HepG2 (cell line): ENCODE results near the gene TCAIM. TPM values are rescaled to one million over a fixed set of nuclear protein-coding genes. Genes with fewer than 3 reads are reported as not detected.

Experiments used
- ADNP ChIP-seq: sonication (generic); formaldehyde crosslinking; IDR thresholded peaks from 2 replicates; pipeline ENCODE4 v1.4.0; 2020; ENCODE audit warnings: missing genetic modification reagents
- CC2D1A ChIP-seq: sonication (generic); formaldehyde crosslinking; IDR thresholded peaks from 2 replicates; pipeline ENCODE4 v1.8.1; 2023; ENCODE audit warnings: mild to moderate bottlenecking, missing genetic modification reagents
- CENPX ChIP-seq: sonication (generic); formaldehyde crosslinking; IDR thresholded peaks from 2 replicates; pipeline ENCODE4 v1.9.0; 2021; ENCODE audit warnings: mild to moderate bottlenecking, missing genetic modification reagents, moderate library complexity
- FOXA3 ChIP-seq: IDR thresholded peaks from 2 replicates; pipeline ENCODE4 v1.6.1; 2016; ENCODE audit warnings: missing genetic modification reagents, missing compliant biosample characterization
- FUBP1 ChIP-seq: sonication (generic); formaldehyde crosslinking; IDR thresholded peaks from 2 replicates; pipeline ENCODE4 v1.5.1; 2020; ENCODE audit warnings: missing genetic modification reagents, mild to moderate bottlenecking, borderline replicate concordance
- GATAD2A ChIP-seq: IDR thresholded peaks from 2 replicates; pipeline ENCODE4 v1.6.1; 2016
- GZF1 ChIP-seq: sonication (generic); formaldehyde crosslinking; IDR thresholded peaks from 2 replicates; pipeline ENCODE4 v1.5.1; 2020; ENCODE audit warnings: mild to moderate bottlenecking, missing genetic modification reagents
- HDAC6 ChIP-seq: fragments of 200-600 bp; sonication (generic); IDR thresholded peaks from 2 replicates; pipeline ENCODE4 v1.7.0; 2017; ENCODE audit warnings: mild to moderate bottlenecking, antibody characterized with exemption, low read length, low read depth
- HIVEP1 ChIP-seq: sonication (generic); formaldehyde crosslinking; IDR thresholded peaks from 2 replicates; pipeline ENCODE4 v1.4.0; 2020; ENCODE audit warnings: mild to moderate bottlenecking, missing genetic modification reagents
- KLF15 ChIP-seq: sonication (generic); formaldehyde crosslinking; IDR thresholded peaks from 2 replicates; pipeline ENCODE4 v1.8.1; 2023; ENCODE audit warnings: borderline replicate concordance, mild to moderate bottlenecking, inconsistent platforms, missing genetic modification reagents, mixed read lengths
- LBX2 ChIP-seq: sonication (generic); formaldehyde crosslinking; IDR thresholded peaks from 2 replicates; pipeline ENCODE4 v1.5.0; 2020; ENCODE audit warnings: missing genetic modification reagents, mild to moderate bottlenecking, borderline replicate concordance
- MTA3 ChIP-seq: sonication (generic); formaldehyde crosslinking; IDR thresholded peaks from 2 replicates; pipeline ENCODE4 v1.4.0; 2020; ENCODE audit warnings: missing genetic modification reagents
- POLR2AphosphoS2 ChIP-seq: IDR thresholded peaks from 2 replicates; pipeline ENCODE4 v1.6.1; 2011; ENCODE audit warnings: low read depth, low read length, improper control_type of control experiment
- SMAD3 ChIP-seq: sonication (generic); formaldehyde crosslinking; IDR thresholded peaks from 2 replicates; pipeline ENCODE4 v1.4.0; 2020; ENCODE audit warnings: missing genetic modification reagents
- SMARCC2 ChIP-seq: fragments of 450-650 bp; IDR thresholded peaks from 2 replicates; pipeline ENCODE4 v1.6.1; 2017; ENCODE audit warnings: antibody characterized with exemption, mild to moderate bottlenecking
- SP1 ChIP-seq, 2 experiments: fragments of 450-650 bp in 1 of 2; sonication (generic) in 1 of 2; formaldehyde crosslinking in 1 of 2; IDR thresholded peaks; 2 replicates each; pipeline versions ENCODE4 v1.4.0 to v1.6.1; 2016 to 2020; ENCODE audit warnings: missing genetic modification reagents in 1 of 2
- SRF ChIP-seq: IDR thresholded peaks from 2 replicates; pipeline ENCODE4 v1.6.1; 2011; ENCODE audit warnings: mild to moderate bottlenecking, low read depth, low read length, moderate library complexity
- TBL1XR1 ChIP-seq: fragments of 150-350 bp; IDR thresholded peaks from 2 replicates; pipeline ENCODE4 v1.6.1; 2014; ENCODE audit warnings: borderline replicate concordance, low read length; ENCODE audit not compliant: partially characterized antibody
- TBX2 ChIP-seq: sonication (generic); formaldehyde crosslinking; IDR thresholded peaks from 2 replicates; pipeline ENCODE4 v1.5.0; 2020; ENCODE audit warnings: missing genetic modification reagents, mild to moderate bottlenecking, borderline replicate concordance
- ZBTB8A ChIP-seq: sonication (generic); formaldehyde crosslinking; IDR thresholded peaks from 2 replicates; pipeline ENCODE4 v1.4.0; 2020; ENCODE audit warnings: mild to moderate bottlenecking, low read depth, missing genetic modification reagents, borderline replicate concordance
- ZFP36L2 ChIP-seq: sonication (generic); formaldehyde crosslinking; IDR thresholded peaks from 2 replicates; pipeline ENCODE4 v1.4.0; 2020; ENCODE audit warnings: missing genetic modification reagents
- ZFP90 ChIP-seq: sonication (generic); formaldehyde crosslinking; IDR thresholded peaks from 2 replicates; pipeline ENCODE4 v1.8.0; 2022; ENCODE audit warnings: missing genetic modification reagents, mild to moderate bottlenecking, inconsistent platforms, borderline replicate concordance
- ZMYM2 ChIP-seq: sonication (generic); formaldehyde crosslinking; IDR thresholded peaks from 2 replicates; pipeline ENCODE4 v1.8.0; 2022; ENCODE audit warnings: mild to moderate bottlenecking, missing genetic modification reagents
- ZMYM4 ChIP-seq: sonication (generic); formaldehyde crosslinking; IDR thresholded peaks from 2 replicates; pipeline ENCODE4 v1.8.1; 2023; ENCODE audit warnings: mild to moderate bottlenecking, missing genetic modification reagents
- ZNF138 ChIP-seq: sonication (generic); formaldehyde crosslinking; IDR thresholded peaks from 2 replicates; pipeline ENCODE4 v1.5.0; 2020; ENCODE audit warnings: mild to moderate bottlenecking, low read depth, missing genetic modification reagents
- ZNF20 ChIP-seq: sonication (generic); formaldehyde crosslinking; IDR thresholded peaks from 2 replicates; pipeline ENCODE4 v1.4.0; 2020; ENCODE audit warnings: mild to moderate bottlenecking, moderate library complexity, missing genetic modification reagents
- ZNF577 ChIP-seq: sonication (generic); formaldehyde crosslinking; IDR thresholded peaks from 2 replicates; pipeline ENCODE4 v1.4.0; 2020; ENCODE audit warnings: mild to moderate bottlenecking, low read depth, missing genetic modification reagents, borderline replicate concordance
- ZNF766 ChIP-seq: sonication (generic); formaldehyde crosslinking; IDR thresholded peaks from 2 replicates; pipeline ENCODE4 v1.5.0; 2020; ENCODE audit warnings: missing genetic modification reagents, borderline replicate concordance
- ZNF772 ChIP-seq: sonication (generic); formaldehyde crosslinking; IDR thresholded peaks from 2 replicates; pipeline ENCODE4 v1.5.0; 2020; ENCODE audit warnings: mild to moderate bottlenecking, missing genetic modification reagents
- ZNF878 ChIP-seq: sonication (generic); formaldehyde crosslinking; IDR thresholded peaks from 2 replicates; pipeline ENCODE4 v1.8.1; 2023; ENCODE audit warnings: mild to moderate bottlenecking, missing genetic modification reagents, moderate library complexity
- polyA plus RNA-seq, 8 experiments: library from polyadenylated mRNA; depleted of rRNA in 3 of 8; stranded (reverse) in 7 of 8; unstranded in 1 of 8; fragments of >200 nt; fragmentation: Illumina TruSeq in 4 of 8; extraction: Trizol in 4 of 8; gene quantifications; 2 replicates each; pipeline versions ENCODE4 v1.2.1 to v1.2.3, GENCODE V29; 2011 to 2016; ENCODE audit warnings: low read depth in 4 of 8, missing spikeins in 1 of 8, mixed read lengths in 1 of 8; ENCODE audit not compliant: insufficient read depth in 1 of 8
- total RNA-seq, 5 experiments: library from RNA; depleted of rRNA; stranded (reverse); fragments of >200 nt; fragmentation: Illumina TruSeq; extraction: Trizol; gene quantifications; 2 replicates each; pipeline ENCODE4 v1.2.3, GENCODE V29; 2016; ENCODE audit warnings: low read depth in 1 of 5

Gene TCAIM
- total and polyA plus RNA-seq, 2 of the 13 experiments (the other 11 are each of a cell fraction or from before 2014, with no cell fraction given): 16.9 to 22.6 TPM

- TF ChIP-seq SP1 (IDR thresholded peaks at IDR 0.05): no peak
- TF ChIP-seq SP1 (CRISPR knock-in tag; IDR thresholded peaks at IDR 0.05): peak; percentile 39; the same call in 1 of the 2 replicates
- no peak for TF ChIP-seq SRF
- TF ChIP-seq ADNP (CRISPR knock-in tag): no peak
- no peak for TF ChIP-seq MTA3 (CRISPR knock-in tag)
- no peak for TF ChIP-seq CENPX (CRISPR knock-in tag)
- peak; percentile 96 for TF ChIP-seq ZMYM4
- TF ChIP-seq ZBTB8A (CRISPR knock-in tag): peak; percentile 89; the same call in 1 of the 2 replicates
- no peak for TF ChIP-seq HDAC6
- peak; percentile 89 for TF ChIP-seq ZMYM2 (CRISPR knock-in tag)
- no peak for TF ChIP-seq POLR2AphosphoS2
- TF ChIP-seq LBX2 (CRISPR knock-in tag): peak; percentile 89; the same call in 1 of the 2 replicates
- TF ChIP-seq ZNF878: peak; percentile 95
- peak; percentile 100 for TF ChIP-seq ZNF772 (CRISPR knock-in tag)
- TF ChIP-seq TBL1XR1: peak; percentile 23
- TF ChIP-seq SMAD3 (CRISPR knock-in tag): peak; percentile 27; the same call in 1 of the 2 replicates
- TF ChIP-seq HIVEP1: peak; percentile 97
- TF ChIP-seq ZFP36L2 (CRISPR knock-in tag): peak; percentile 37; the same call in 1 of the 2 replicates
- no peak for TF ChIP-seq SMARCC2
- TF ChIP-seq FOXA3: 0 out of 2 replicates have a peak, but pooled peaks have one; percentile 45
- TF ChIP-seq ZNF577 (CRISPR knock-in tag): no peak
- TF ChIP-seq ZNF138: peak; percentile 99
- TF ChIP-seq ZFP90 (CRISPR knock-in tag): peak; percentile 96
- TF ChIP-seq ZNF766: peak; percentile 97
- peak; percentile 89; the same call in 1 of the 2 replicates for TF ChIP-seq KLF15
- no peak for TF ChIP-seq FUBP1 (CRISPR knock-in tag)
- TF ChIP-seq GATAD2A: no peak; the same call in 1 of the 2 replicates
- TF ChIP-seq ZNF20: peak; percentile 52
- peak; percentile 82 for TF ChIP-seq GZF1 (CRISPR knock-in tag)
- peak; percentile 69; the same call in 1 of the 2 replicates for TF ChIP-seq CC2D1A
- peak; percentile 99 for TF ChIP-seq TBX2 (CRISPR knock-in tag)
Observed at GRCh38 chr3:44338010-44338827, at the start of gene TCAIM (continued).
